Lower leg skin (tissue), 3 donors: Measurements from ENCODE around the gene TRIM9.

Source experiments
- CTCF ChIP-seq, 3 donors: fragments of 450-650 bp; IDR thresholded peaks; one replicate each; pipeline ENCODE4 v1.5.1; 2016; ENCODE audit warnings: antibody characterized with exemption in 3 of 3, mild to moderate bottlenecking in 3 of 3, moderate library complexity in 2 of 3
- POLR2A ChIP-seq, 2 donors: fragments of 450-650 bp; IDR thresholded peaks; one replicate each; pipeline ENCODE4 v1.6.1; 2016 to 2017; ENCODE audit warnings: antibody characterized with exemption in 2 of 2, mild to moderate bottlenecking in 1 of 2, moderate library complexity in 1 of 2

- TF ChIP-seq CTCF (IDR thresholded peaks at IDR 0.05) (no peak), POLR2A (IDR thresholded peaks at IDR 0.05) (no peak)
These were observed 72.1 kb downstream of the TRIM9 start for GRCh38 chr14:51022769-51023168.
